ENCODE results near the gene LIN9.

GRCh38 chr1:226279498-226279897 is 29.5 kb downstream of the LIN9 start:
- TF ChIP-seq CTCF (IDR thresholded peaks at IDR 0.05; ENCODE audit: insufficient read depth, low read length, poor library complexity, severe bottlenecking) = no peak
- TF ChIP-seq EZH2phosphoT487 (conservative IDR thresholded peaks at IDR 0.05; ENCODE audit: low read length) = no peak

Data from SU-DHL-6 (cell line).